BJ (cell line): ENCODE data around the gene IAH1. TPM values are rescaled to one million over a fixed set of nuclear protein-coding genes. Genes with fewer than 3 reads are reported as not detected.

Source experiments
- CTCF ChIA-PET: fragments of 350-600 bp; formaldehyde crosslinking; extraction: SDS; loops from one replicate; lab custom pipeline; 2021; ENCODE audit warnings: antibody characterized with exemption, inconsistent platforms; lab: Yijun Ruan, JAX
- POLR2A ChIA-PET: fragments of 300-600 bp; sonication (Branson Sonifier 250); formaldehyde crosslinking; extraction: SDS; loops from one replicate; lab custom pipeline; 2021; ENCODE audit warnings: antibody characterized with exemption; lab: Charles Lee
- DNase-seq: peaks from one replicate; pipeline ENCODE4 v3.0.0-alpha.2; 2011; ENCODE audit warnings: low read depth
- H3K27me3 ChIP-seq: 2 replicates; pipeline ENCODE4 v1.6.0; 2011; ENCODE audit warnings: low read length; ENCODE audit not compliant: control insufficient read depth, insufficient read depth
- H3K36me3 ChIP-seq: 2 replicates; pipeline ENCODE4 v1.5.1; 2011; ENCODE audit warnings: low read length; ENCODE audit not compliant: control insufficient read depth, insufficient read depth
- H3K4me3 ChIP-seq: 2 replicates; pipeline ENCODE4 v1.5.1; 2011; ENCODE audit warnings: low read depth, mild to moderate bottlenecking, control low read depth, low read length
- CTCF ChIP-seq: IDR thresholded peaks from 2 replicates; pipeline ENCODE4 v1.5.1; 2011; ENCODE audit warnings: low read depth, mild to moderate bottlenecking, control low read depth, inconsistent platforms, low read length, moderate library complexity; ENCODE audit not compliant: insufficient read depth
- polyA plus RNA-seq: library from polyadenylated mRNA; depleted of rRNA; stranded (reverse); fragments of >200 nt; gene quantifications from 2 replicates; pipeline ENCODE4 v1.2.3, GENCODE V29; 2011

IAH1 gene
- polyA plus RNA-seq, 1 experiment, result 92.2 TPM

- no peak overlapping the region for H3K4me3 ChIP-seq
- peaks cover 4% of the 10 kb centered on the region for H3K36me3 ChIP-seq
- no peak for TF ChIP-seq CTCF
- DNase-seq, result no peak
- no peaks in the 10 kb centered on the region for H3K27me3 ChIP-seq
- ChIA-PET POLR2A (no interaction called here), CTCF (no interaction called here)
These were observed 10.7 kb upstream of the IAH1 start for GRCh38 chr2:9463698-9464034.

DNA sequence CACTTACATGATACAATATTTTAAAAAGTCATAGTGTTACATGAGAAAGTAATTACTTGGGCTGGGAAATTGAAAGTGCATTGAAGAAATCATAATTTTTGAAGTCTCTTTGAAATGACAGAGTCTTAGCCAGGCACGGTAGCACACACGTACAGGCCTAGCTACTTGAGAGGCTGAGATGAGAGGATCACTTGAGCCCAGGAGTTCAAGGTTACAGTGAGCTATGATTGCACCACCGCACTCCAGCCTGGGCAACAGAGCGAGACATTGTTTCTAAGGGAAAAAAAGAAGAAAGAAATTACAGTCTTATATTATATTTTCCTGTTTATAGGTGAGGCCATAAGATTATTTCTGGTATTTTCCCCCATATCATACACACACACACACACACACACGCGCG lies 9.2 kb upstream of the IAH1 start:
- DNase-seq, result no peak
- Histone ChIP-seq H3K36me3 (peaks cover 6% of the 10 kb centered on the region), H3K4me3 (no peak overlapping the region), H3K27me3 (no peaks in the 10 kb centered on the region)
- ChIA-PET CTCF (no interaction called here), POLR2A (no interaction called here)
- TF ChIP-seq CTCF, result no peak

- POLR2A ChIA-PET, result no interaction called here
- Histone ChIP-seq H3K27me3 (no peaks in the 10 kb centered on the region), H3K4me3 (no peak overlapping the region), H3K36me3 (peaks cover 8% of the 10 kb centered on the region)
- TF ChIP-seq CTCF, result no peak
- DNase-seq, result no peak
- CTCF ChIA-PET, result no interaction called here
These were observed 8.1 kb upstream of the IAH1 start for GRCh38 chr2:9466147-9466683.

DNA sequence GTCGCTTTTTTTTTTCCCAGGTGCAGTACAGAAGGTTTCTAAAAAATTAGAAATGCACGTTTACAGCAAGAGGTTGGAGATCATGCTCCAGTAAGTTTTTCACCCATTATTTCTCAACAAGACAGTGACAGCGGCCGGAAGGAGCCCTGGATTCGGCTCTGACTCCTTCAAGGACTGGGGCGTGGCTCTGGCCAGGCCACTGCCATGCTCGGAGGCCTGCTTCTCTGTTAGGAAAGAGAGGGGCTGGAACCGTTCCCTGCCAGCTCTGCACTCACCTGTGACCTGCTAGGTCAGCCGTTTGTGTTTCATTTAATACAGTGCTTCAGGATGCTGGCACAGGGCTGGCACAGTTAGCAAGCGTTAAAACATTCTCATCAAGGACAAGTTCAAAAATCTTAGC lies 6.7 kb upstream of the IAH1 start:
- no peak overlapping the region for H3K4me3 ChIP-seq
- peaks cover 8% of the 10 kb centered on the region for H3K36me3 ChIP-seq
- CTCF ChIA-PET, result no interaction called here
- DNase-seq, result no peak
- TF ChIP-seq CTCF, result no peak
- no peaks in the 10 kb centered on the region for H3K27me3 ChIP-seq
- POLR2A ChIA-PET, result no interaction called here

DNA sequence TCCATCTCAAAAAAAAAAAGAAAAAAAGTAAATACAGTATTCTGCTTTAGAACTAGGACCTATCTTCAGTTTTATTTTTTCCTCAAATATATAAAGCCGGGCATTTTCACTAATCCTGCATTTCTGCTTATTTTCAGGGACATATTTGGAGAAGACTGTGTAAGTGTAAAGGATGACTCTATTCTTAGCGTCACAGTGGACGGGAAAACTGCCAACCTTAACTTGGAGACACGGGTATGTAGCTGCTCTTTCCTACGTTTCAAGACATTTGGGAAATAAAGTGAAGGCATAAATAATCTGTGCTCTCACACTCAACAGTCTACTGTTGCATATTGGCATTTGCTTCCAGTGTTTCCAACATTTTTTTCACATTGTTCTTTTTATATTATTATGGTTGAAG lies 3.1 kb upstream of the IAH1 start:
- ChIA-PET POLR2A (no interaction called here), CTCF (no interaction called here)
- Histone ChIP-seq H3K4me3 (no peak overlapping the region), H3K27me3 (no peaks in the 10 kb centered on the region), H3K36me3 (peaks cover 7% of the 10 kb centered on the region)
- TF ChIP-seq CTCF, result no peak
- DNase-seq, result no peak
